ENCODE results near the gene RHBG. TPM values are rescaled to one million over a fixed set of nuclear protein-coding genes. Genes with fewer than 3 reads are reported as not detected.

The RHBG gene
- total RNA-seq, 1 donor from 2014 or later: under 0.01 TPM

- FAIRE-seq (no peak), DNase-seq (ENCODE audit: low read depth) (no peak)
- Histone ChIP-seq H3K36me3 (ENCODE audit: control insufficient read depth, insufficient read depth, low read length) (no peaks in the 10 kb centered on the region), H3K27me3 (ENCODE audit: control insufficient read depth, insufficient read depth, low read length) (peaks cover 25% of the 10 kb centered on the region), H3K4me3 (ENCODE audit: low read depth, low read length) (no peak overlapping the region)
- TF ChIP-seq CTCF (IDR thresholded peaks at IDR 0.05; ENCODE audit: insufficient read depth, low read length, severe bottlenecking): no peak
These were observed 17.3 kb downstream of the RHBG start for GRCh38 chr1:156386134-156386901.

- Histone ChIP-seq H3K36me3 (ENCODE audit: control insufficient read depth, insufficient read depth, low read length) (no peaks in the 10 kb centered on the region), H3K4me3 (ENCODE audit: low read depth, low read length) (no peak overlapping the region), H3K27me3 (ENCODE audit: control insufficient read depth, insufficient read depth, low read length) (peaks cover 31% of the 10 kb centered on the region)
- DNase-seq (ENCODE audit: low read depth): no peak
- TF ChIP-seq CTCF (IDR thresholded peaks at IDR 0.05; ENCODE audit: insufficient read depth, low read length, severe bottlenecking): no peak
- no peak for FAIRE-seq
These were observed 18.2 kb downstream of the RHBG start for GRCh38 chr1:156386949-156387869.

GRCh38 chr1:156387870-156388173, 18.8 kb downstream of the RHBG start:
- H3K27me3 ChIP-seq (ENCODE audit: control insufficient read depth, insufficient read depth, low read length): peaks cover 31% of the 10 kb centered on the region
- H3K4me3 ChIP-seq (ENCODE audit: low read depth, low read length): no peak overlapping the region
- H3K36me3 ChIP-seq (ENCODE audit: control insufficient read depth, insufficient read depth, low read length): no peaks in the 10 kb centered on the region
- no peak for TF ChIP-seq CTCF (IDR thresholded peaks at IDR 0.05; ENCODE audit: insufficient read depth, low read length, severe bottlenecking)
- no peak for FAIRE-seq
- no peak for DNase-seq (ENCODE audit: low read depth)

- FAIRE-seq (no peak), DNase-seq (ENCODE audit: low read depth) (no peak)
- Histone ChIP-seq H3K4me3 (ENCODE audit: low read depth, low read length) (no peak overlapping the region), H3K27me3 (ENCODE audit: control insufficient read depth, insufficient read depth, low read length) (peaks cover 31% of the 10 kb centered on the region), H3K36me3 (ENCODE audit: control insufficient read depth, insufficient read depth, low read length) (no peaks in the 10 kb centered on the region)
- no peak for TF ChIP-seq CTCF (IDR thresholded peaks at IDR 0.05; ENCODE audit: insufficient read depth, low read length, severe bottlenecking)
These were observed 19.4 kb downstream of the RHBG start for GRCh38 chr1:156388174-156389137.

- H3K27me3 ChIP-seq (ENCODE audit: control insufficient read depth, insufficient read depth, low read length): peaks cover 31% of the 10 kb centered on the region
- FAIRE-seq (no peak), DNase-seq (ENCODE audit: low read depth) (no peak)
These were observed 20.3 kb downstream of the RHBG start for GRCh38 chr1:156389311-156389710.

More at GRCh38 chr1:156389311-156389710, 20.3 kb downstream of the RHBG start:
- Histone ChIP-seq H3K36me3 (ENCODE audit: control insufficient read depth, insufficient read depth, low read length) (no peaks in the 10 kb centered on the region), H3K4me3 (ENCODE audit: low read depth, low read length) (no peak overlapping the region)
- TF ChIP-seq CTCF (IDR thresholded peaks at IDR 0.05; ENCODE audit: insufficient read depth, low read length, severe bottlenecking): no peak

Data from bronchial epithelial cell (primary cell).